Right renal cortex interstitium (tissue), 3 donors: ENCODE measurements around the gene HMGN1. TPM values are rescaled to one million over a fixed set of nuclear protein-coding genes. Genes with fewer than 3 reads are reported as not detected.

ENCODE experiments used
- DNase-seq, 3 donors: peaks; one replicate each; pipeline ENCODE4 v3.0.0-alpha.2; 2013; ENCODE audit warnings: low read depth in 3 of 3, low spot score in 2 of 3
- polyA plus RNA-seq, 3 donors: library from polyadenylated mRNA; unstranded; fragments of 120-200 nt; gene quantifications; one replicate each; pipeline ENCODE4 v1.2.1, GENCODE V29; 2013; ENCODE audit not compliant: insufficient read length in 3 of 3

Gene HMGN1
- polyA plus RNA-seq, 3 donors = 717 to 797 (median 766) TPM

GRCh38 chr21:39312112-39313041, 36.5 kb downstream of the HMGN1 start:
- peak; percentile 80 to 81 (median 80) for DNase-seq

- DNase-seq = no peak
Observed at GRCh38 chr21:39311164-39311563, 37.7 kb downstream of the HMGN1 start.

- no peak for DNase-seq
Observed at GRCh38 chr21:39307466-39307865, 41.4 kb downstream of the HMGN1 start.

GRCh38 chr21:39300587-39300986, 48.3 kb downstream of the HMGN1 start:
- DNase-seq = no peak

- DNase-seq = no peak
Observed at GRCh38 chr21:39296891-39297290, 52.0 kb downstream of the HMGN1 start.

Other genes with a start within 250 kb of the HMGN1 start
- 10 to 100 TPM; 49.1 to 55.2 (median 50.7) TPM for gene PSMG1, start 165.6 kb downstream of the HMGN1 start, polyA plus RNA-seq
- 10 to 100 TPM; 46.4 to 53.0 (median 50.4) TPM for gene BRWD1, start 35.5 kb downstream of the HMGN1 start, polyA plus RNA-seq
- 1 to 10 TPM; 5.0 to 6.5 (median 5.4) TPM for gene LCA5L, start 96.7 kb upstream of the HMGN1 start, polyA plus RNA-seq
- gene SH3BGR, start 102.9 kb upstream of the HMGN1 start, polyA plus RNA-seq = 1 to 10 TPM; 4.5 to 6.8 (median 5.8) TPM